Stimulated activated CD4-positive, alpha-beta T cell treated with anti-CD3 and anti-CD28 coated beads, Interleukin-1b, Interleukin-23, amount 100 ng/mL, for 1 hour (primary cell): ENCODE measurements around the gene HABP2.

ENCODE experiments used
- DNase-seq, 2 donors: peaks; one replicate each; pipeline ENCODE4 v3.0.0-alpha.2; 2020; ENCODE audit warnings: low read depth in 2 of 2

HABP2 gene

DNA sequence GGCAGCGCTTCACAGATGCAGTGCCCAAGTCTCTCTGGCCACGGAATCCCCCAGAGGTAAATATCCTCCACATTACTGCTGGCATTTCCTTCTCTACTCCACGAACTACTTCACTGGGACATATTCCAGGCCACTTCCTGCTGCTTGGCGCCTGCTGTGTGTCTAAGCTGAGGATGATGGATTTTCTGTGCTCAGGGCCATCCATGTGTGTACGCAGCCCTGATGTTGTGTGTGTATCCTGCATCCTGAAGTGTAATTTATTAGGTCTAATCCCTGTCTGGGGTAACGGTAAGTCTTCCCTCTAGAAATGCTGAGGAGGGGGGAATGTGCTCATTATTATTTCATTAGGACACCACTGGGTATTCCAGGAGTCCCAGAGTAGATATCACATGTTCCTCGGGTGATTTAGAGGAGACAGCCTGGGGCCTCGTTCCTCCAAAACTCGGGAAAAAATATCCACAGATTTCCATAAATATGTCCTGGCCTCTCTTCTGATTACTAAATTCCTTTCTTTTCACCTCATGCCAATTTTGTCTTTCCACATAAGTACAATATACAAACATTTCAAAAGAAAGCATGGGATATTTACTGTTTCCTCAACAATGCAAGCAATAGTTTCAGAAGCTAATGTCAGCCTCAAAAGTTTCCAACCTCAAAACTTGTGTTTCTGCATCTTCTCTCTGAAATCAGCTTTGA lies 25.5 kb upstream of the HABP2 start:
- DNase-seq = no peak

DNA sequence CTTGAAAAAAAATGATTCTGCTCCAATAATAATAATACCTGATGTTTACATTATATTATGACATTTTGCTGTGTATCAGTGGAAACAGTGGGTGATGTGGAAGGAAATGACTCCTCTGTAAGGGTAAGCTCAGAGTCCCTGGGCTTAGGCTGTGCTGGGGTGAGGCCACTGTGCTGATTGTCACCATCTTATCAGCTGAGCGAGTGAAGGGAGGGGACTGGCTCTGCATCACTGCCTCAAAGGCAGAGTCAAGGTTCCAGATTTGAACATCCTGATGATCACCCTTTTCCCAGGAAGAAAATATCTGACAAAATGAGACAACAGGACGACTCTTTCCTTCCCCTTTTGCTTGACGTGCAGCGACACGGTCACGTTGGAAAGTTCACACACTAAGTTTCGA lies 24.0 kb upstream of the HABP2 start:
- DNase-seq = no peak

DNA sequence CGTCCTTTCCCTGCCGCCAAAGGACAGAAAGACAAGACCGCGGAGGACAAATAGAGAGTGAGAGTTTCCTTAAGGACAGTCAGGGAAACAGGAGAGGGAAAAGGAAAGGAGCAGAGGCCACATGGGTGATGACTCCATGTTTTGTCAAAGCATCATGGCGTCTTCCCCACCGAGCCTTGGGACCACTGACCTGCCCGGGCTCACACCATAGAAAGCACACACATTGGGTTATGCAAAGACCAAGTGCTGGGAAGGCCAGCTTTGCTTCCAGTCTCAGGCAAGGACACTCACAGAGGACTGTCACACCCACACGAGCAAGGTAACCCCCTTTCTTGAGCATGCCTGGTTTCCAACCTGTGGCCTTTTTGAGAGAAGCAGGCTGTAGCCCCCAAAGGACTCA lies 23.3 kb upstream of the HABP2 start:
- no peak for DNase-seq

DNA sequence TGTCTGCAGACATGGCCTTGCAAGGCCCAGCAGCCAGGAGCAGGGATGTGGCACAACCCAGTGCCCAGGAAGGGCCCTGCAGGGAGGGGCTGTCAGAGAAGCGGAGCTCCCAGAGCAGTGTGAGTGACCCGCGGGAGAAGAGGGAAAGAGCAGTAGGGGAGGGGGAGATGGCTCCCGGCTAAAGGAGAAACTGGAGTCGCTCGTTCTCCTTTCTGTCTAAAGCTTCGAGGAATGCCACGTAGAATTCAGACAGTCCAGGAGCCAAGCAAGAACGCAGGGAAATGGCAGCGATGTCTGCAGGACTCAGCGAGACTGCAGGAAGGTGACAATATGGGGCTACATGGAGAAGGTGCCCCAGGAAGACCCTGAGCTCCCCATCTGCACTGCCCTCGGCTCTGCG lies 22.4 kb upstream of the HABP2 start:
- DNase-seq = no peak

DNA sequence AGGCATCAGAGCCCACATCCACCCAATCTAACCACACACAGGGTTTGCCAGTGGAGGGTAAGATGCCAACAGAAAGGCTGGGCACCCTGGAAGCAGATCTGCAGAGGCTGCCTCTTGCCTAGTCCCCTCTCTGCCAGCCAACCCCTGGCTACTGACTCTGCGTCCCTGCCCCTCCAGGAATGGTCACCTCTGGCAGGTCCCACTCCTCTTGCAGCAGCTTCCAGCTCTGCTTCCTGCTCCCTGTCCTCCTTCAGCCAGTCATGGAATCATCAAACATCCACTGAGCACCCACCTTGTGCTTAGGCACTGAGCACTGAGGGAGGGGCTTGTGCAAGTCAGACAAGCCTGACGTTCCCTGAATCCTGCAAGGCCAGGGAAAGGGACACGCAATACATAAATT lies 20.1 kb upstream of the HABP2 start:
- DNase-seq = no peak

DNA sequence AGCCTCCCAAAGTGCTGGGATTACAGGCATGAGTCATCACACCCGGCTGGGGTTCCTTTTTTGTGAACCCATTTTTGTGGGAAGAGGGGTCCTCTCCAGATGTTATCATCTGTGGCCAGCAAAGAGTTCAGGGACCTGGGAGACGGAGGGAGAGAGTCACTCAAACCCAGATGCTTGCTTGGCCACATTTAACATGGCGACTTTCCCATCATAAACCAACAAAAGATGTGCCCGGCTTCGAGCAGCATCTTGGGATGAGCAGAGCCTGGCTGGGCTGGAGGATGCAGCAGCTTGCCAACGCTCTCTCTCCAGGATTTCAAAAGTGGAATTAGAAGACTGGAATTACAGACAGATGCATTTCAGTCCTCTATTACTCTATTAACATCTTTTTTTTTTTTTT lies 19.1 kb upstream of the HABP2 start:
- no peak for DNase-seq

DNA sequence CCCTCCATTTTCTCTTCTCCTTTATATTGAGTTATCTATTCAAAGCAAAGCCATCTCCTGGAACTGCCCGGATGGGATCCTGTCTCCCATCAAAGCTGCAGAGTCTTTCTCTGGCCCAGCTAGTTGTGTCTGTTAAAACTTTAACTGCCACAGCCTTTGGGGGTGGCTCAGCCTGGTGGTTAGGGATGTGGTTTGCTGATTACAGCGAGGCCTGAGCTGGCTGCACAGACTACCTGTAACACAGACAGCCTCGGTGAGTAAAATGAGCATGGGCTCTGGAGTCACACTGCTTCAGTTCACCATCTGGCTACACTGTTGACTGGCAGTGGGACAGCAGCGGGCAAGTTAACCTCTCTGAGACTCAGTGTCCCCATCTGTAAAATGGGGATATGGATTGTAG lies 18.4 kb upstream of the HABP2 start:
- no peak for DNase-seq

DNA sequence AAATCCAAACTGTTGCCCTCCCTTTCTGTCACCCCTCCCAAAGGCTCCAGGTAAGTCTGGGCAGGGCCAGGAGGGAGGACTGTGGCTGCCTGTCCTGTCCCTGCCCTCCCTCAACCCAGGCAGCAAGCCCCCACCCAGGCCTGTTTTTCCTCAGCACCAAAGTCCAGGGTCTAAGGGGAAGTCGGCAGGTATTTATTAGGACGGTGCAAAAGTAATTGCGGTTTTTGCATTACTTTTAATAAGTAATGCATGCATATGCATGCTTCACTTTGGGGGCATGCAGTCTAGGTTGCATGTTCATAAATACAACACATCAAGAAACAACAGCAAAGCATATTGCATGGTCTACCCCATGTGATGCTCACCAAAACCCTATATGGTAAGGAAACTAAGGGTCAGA lies 15.2 kb upstream of the HABP2 start:
- DNase-seq = no peak

DNA sequence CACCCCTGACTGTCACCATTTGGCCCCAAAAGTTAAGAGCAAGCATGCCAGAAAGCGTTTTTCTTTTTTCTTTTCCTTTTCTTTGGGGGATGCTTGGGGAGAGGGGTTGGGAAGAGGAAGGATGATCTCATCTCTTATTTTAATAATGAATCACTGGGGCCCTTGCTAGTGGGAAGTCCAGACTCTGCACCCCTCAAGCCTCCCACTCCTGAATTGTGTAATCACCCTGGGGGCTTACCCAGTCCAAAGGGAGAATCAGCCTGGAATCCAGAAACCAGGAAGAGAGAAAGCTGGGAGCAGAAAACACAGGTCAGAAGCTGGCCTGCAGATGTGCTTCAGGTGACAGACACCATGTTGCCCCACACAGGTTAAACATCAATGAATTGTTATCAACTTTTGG lies 14.7 kb upstream of the HABP2 start:
- no peak for DNase-seq

DNA sequence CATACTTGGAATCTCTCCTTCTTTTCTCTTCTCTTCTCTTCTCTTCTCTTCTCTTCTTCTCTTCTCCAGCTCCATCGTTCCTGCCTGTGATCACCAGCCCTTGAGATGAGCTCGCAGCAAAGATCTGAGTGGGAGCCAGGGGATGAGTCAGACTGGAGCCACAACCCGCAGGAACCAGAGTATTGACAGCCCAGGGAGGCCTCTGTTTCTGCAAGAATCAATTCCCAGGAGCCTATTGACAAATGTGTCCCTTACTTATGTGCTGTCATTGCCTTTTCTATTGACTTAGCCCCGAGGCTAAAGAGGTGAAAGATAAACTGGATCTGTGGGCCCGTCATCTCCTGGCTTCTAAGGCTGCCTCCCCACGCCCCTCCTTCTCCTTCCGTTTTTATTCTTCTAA lies 13.1 kb upstream of the HABP2 start:
- DNase-seq = no peak

DNA sequence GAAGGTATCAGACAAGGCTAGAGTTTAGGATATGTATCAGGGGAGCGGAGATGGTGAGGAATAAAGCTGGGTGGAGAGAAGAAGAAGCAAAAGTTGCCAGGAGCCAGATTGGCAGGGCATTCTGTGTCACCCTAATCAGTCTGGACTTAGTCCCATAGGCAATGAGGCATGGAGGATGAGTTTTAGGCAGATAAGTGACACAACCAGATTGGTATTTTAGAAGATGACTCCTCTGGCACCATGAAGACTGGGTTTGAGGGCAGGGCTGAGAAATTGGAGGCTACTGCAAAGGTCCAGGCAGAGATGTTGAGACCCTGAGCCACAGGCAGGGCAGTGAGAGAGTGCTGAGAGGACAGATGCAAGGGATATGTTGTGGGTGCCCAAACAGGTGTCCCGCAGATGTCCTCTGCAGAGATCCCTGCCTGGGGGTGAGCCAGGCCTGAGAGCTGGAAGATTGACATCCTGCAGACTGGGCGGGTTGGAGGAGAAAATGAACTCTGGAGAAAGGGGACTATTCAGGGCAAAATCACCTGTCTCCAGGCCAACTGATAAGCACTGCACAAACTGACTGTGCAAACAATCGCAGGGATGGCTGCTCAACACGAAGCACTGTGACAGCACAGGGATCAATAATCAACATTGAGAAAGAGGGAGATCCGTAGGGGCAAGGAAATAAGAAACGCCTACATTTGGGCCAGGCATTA lies 11.9 kb upstream of the HABP2 start:
- no peak for DNase-seq

DNA sequence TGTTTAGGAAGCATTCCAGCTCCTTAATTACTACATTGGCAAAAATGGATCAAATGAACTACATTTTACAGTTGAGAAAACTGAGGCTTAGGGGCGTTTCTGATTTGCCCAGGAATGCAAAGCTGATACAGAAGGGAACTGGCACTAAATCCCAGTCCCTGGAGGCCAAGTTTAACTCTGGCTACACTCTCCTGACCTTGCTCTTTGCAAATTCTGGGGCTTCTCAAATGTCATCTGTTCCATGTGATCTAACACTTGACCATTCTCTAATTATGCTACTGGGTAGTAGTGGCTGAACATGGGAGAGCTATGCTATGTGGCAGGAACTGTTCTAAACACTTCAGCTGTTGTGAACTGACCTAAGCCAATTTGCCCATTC lies 11.3 kb upstream of the HABP2 start:
- DNase-seq = no peak

DNA sequence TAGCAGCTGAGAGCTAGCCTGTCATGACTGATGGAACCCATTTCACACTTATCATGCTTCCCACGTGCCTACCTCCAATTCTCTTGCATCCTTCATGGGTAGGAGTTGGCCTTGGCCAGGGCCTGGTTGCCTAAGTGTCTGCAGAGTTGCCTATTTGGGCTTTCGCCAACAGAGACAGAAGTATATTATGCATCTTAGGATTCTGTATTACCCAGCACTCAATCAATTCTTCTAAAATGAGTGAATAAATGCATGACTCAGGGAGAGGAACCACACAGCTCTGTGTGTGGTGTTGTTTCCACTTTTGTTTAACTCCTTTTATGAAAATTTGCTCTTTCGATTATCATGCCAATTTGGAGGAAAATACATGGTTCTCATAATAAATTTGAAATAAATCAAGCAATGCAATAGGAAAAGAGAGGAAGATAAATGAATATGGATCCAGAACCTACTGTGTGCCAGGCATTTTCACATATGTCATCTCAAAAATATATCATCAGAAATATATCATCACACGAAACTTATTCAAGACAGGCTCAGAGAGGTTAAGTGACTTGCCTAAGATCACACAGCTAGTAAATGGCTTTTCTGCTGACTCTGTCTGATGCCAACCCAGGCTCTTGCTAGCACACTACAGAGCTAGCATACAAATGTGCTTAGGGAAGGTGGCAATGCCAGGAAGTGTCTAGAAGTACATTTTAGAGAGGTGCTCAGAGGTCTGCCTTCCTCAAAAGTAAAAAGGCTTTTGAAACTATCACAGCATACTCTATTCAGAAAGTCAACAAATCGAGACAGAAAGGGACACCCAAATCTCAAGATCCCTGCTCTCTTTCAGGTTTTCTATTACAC lies 9.5 kb upstream of the HABP2 start:
- DNase-seq = no peak

DNA sequence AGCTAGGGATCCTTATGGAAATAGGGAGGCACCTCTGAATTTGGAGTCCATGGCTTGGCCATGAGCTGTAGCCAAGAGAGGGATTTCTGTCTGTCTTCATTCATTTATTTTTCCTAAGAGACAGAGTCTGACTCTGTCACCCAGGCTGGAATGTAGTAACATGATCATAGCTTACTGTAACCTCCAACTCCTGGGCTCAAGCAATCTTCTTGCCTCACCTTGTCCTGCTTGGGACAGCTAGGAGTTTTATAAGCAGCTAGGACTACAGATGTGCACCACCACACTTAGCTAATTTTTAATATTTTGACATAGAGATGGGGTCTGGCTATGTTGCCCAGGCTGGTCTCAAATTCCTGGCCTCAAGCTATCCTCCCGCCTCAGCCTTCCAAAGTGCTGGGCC lies 8.5 kb upstream of the HABP2 start:
- DNase-seq = no peak

DNA sequence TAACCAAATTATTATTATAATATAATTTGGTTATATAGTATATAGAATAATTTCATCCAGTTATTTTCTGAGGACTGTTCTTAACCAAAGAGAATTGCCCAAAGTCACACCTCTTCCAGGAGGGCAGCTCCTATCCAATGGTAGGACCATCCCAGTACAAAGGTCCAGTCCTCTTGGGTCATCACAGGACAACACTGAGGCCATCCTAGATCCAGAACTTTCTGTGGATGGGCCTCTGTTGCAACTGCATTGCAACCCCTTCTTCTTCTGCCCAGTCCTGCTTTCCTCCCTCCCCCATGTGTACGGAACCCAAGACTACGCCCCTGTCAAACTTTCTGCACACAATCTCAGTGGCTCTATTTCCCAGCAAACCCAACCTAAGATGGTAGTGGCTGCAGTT lies 5.4 kb upstream of the HABP2 start:
- no peak for DNase-seq

DNA sequence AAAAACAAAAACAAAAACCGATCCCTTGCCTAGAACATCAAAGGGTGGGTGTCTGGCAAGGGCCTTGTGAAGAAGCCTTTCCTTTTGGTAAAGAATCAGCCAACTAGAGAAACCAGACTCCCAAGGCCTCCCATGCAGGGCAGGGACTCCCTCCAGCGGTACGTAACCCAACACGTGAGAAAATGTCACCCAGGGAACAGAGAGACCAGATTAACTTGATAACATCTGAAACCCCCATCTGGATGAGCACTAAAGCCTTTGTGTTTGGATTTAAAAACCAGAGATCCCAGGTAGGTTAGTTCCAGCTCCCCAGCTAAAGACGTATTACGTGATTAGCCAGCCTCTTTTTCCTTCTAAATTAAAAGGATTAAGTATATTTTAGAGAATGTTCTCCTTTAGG lies 3.0 kb upstream of the HABP2 start:
- no peak for DNase-seq

DNA sequence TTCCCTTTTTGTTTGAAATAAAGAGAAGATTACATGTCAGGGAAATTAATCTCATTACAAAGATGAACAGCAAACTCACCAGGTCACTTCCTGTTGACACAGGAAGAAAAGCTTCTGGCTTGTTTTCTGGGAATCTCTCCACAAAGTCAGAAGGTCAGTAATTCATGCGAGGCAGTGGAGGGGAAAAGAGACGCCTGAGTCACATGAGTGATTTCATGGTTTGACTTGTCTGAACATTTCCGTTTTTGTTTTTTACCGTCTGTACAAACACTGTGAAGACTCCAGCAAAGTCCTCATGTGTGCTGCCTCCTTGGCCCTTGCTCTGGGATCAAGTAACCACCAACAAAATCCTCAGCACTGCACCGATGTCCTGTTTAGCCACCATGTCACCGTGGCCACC lies 2.5 kb upstream of the HABP2 start:
- no peak for DNase-seq

DNA sequence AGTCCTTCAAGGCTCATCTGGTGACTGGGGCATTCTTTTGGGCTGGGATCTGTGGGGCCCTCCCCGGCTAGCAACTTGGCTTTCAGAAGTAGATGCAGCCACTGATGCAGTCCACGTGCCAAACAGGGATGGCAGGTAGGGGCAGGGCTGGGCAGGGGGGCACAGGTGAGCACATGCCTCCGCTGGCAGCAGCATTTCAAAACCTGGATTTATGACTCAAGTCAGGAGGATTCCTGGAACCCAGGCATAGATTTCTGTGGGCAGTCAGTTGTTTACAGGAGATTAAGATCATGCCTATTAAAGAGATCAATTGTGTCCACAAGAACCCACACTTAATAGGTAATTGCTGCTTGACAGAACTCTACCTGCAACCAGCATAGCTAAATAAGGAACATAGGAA lies 839 bp upstream of the HABP2 start:
- no peak for DNase-seq

DNA sequence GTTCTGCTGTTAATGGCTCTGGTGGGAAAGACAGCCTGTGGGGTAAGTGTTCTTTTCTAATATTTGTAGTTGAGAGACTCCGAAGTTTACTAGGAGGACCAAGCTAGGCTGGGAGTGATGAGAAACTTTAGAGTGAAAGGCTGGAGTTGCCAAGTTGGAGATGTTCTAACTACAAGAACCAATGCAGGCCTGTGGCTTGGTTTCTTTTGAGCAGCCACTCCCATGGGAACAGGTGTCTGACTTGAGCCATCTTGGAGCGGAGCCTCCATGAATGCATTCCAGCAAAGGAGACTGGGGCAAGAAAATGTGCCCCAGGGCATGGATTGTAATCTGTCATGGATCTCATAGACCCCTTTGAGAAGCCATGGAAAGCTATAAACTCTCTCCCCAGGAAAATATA lies 296 bp downstream of the HABP2 start:
- DNase-seq = no peak

DNA sequence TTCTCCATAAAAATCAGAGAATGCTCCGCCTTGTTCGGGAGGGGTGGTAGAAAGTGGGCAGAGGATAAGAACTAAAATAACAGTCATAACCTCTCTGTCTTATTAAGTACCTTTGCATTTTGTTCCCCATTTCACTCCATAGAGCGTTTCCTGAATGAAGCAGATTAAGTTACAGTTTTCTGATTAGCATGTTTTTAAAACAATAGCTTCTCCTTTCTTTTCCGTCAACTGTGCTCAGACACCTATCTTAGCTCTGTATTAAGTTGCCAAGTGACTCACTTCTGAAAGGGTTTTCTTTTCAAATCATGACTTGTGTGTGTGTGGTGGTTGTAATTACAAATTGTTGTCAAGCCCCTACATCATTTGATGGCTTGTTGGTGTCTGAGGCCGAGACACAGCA lies 1.4 kb downstream of the HABP2 start:
- DNase-seq = no peak

DNA sequence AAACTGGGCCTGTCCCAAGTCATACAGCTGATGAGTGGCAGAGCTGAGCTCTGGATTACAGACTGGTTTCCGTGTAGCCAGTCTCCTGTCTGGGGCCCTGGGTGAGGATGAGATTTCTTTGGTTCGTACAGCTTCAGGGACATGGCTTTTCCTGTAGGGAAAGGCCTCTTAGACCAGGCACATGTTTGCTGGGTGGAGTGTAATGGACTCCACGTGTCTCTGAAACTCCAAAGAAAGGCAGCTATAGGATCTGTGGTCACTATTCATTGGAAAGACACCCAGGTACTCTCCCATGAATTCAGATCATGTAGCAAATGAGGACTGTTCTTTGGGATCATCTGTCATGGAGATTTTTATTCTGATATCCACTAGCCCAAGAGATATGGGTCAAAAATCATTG lies 2.4 kb downstream of the HABP2 start:
- no peak for DNase-seq

DNA sequence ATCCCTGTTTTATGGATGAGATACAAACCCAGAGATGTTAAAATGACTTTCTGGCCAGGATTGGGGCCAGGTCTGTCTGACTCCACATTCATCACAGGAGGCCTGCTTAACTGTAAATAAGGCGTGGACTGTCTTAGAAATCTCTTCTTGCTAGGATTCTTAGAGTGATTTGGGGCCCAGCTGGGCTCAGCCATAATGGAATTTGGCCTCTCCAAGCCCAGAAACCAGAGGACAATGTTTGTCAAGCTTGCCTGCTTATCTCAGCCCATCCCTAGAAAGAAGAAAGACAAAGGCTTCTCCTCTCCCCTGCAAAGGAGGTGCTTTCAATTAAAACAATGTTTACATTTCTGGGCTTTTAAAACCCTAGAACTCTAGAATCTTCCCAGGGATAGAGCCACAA lies 2.9 kb downstream of the HABP2 start:
- DNase-seq = no peak

DNA sequence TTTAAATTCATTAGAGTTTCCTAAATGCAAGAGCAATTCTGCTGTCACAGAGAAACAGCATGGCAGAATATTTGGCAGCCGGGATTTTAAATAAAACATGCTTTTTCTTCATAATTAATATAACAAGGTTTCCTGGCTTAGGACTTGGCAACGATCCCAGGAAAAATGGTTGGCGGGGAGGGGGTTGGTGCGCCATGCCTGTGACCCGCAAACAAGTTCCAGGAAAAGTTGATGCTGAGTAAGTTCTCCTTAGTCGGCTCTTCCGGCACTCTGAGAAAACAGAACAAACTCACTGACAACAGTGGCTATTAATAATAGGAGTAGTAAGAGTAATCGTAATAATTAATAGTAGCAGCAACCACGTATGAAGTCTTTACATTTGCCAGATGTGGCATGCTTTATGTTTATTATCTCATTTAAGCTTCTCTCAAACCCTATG lies 4.6 kb downstream of the HABP2 start:
- DNase-seq = no peak
